Activated CD8-positive, alpha-beta memory T cell treated with anti-CD3 and anti-CD28 coated beads, Interleukin-2, amount 50 U/mL, for 24 hours (primary cell): ENCODE data around the gene MYO18B.

Experiments
- DNase-seq: peaks from one replicate; pipeline ENCODE4 v3.0.0-alpha.2; 2020; ENCODE audit errors: extremely low read depth

Gene MYO18B

GRCh38 chr22:25711491-25711890, 30.5 kb upstream of the MYO18B start:
- DNase-seq = no peak

GRCh38 chr22:25712661-25713400, 29.2 kb upstream of the MYO18B start:
- DNase-seq = no peak

GRCh38 chr22:25714070-25714469, 27.9 kb upstream of the MYO18B start:
- no peak for DNase-seq

GRCh38 chr22:25714739-25715138, 27.2 kb upstream of the MYO18B start:
- DNase-seq = no peak

GRCh38 chr22:25716637-25717036, 25.4 kb upstream of the MYO18B start:
- no peak for DNase-seq

- DNase-seq = no peak
Observed at GRCh38 chr22:25718135-25718840, 23.7 kb upstream of the MYO18B start.

GRCh38 chr22:25722223-25722622, 19.8 kb upstream of the MYO18B start:
- no peak for DNase-seq

- no peak for DNase-seq
Observed at GRCh38 chr22:25722626-25723025, 19.4 kb upstream of the MYO18B start.

GRCh38 chr22:25726241-25726640, 15.7 kb upstream of the MYO18B start:
- no peak for DNase-seq

- DNase-seq = no peak
Observed at GRCh38 chr22:25728071-25728470, 13.9 kb upstream of the MYO18B start.

- DNase-seq = no peak
Observed at GRCh38 chr22:25729016-25729995, 12.7 kb upstream of the MYO18B start.

- DNase-seq = no peak
Observed at GRCh38 chr22:25735650-25736049, 6.3 kb upstream of the MYO18B start.

GRCh38 chr22:25736378-25737011, 5.5 kb upstream of the MYO18B start:
- DNase-seq = no peak

GRCh38 chr22:25739659-25740344, 2.2 kb upstream of the MYO18B start:
- DNase-seq = no peak

- no peak for DNase-seq
Observed at GRCh38 chr22:25742918-25743708, 1.1 kb downstream of the MYO18B start.

GRCh38 chr22:25744694-25745093, 2.7 kb downstream of the MYO18B start:
- no peak for DNase-seq

GRCh38 chr22:25745341-25746011, 3.5 kb downstream of the MYO18B start:
- DNase-seq = no peak

- no peak for DNase-seq
Observed at GRCh38 chr22:25746012-25746373, 4.0 kb downstream of the MYO18B start.

- no peak for DNase-seq
Observed at GRCh38 chr22:25747245-25747944, 5.4 kb downstream of the MYO18B start.
